Measurements from ENCODE around the gene TBCCD1. TPM values are rescaled to one million over a fixed set of nuclear protein-coding genes. Genes with fewer than 3 reads are reported as not detected.
"Not testable (repeated sequence)": the region's sequence is repeated elsewhere in the genome, so short reads cannot be mapped to it uniquely, and the experiment has no call there.

Gene TBCCD1
- total RNA-seq, 2 donors from 2014 or later: 10.4 to 14.3 TPM

DNA sequence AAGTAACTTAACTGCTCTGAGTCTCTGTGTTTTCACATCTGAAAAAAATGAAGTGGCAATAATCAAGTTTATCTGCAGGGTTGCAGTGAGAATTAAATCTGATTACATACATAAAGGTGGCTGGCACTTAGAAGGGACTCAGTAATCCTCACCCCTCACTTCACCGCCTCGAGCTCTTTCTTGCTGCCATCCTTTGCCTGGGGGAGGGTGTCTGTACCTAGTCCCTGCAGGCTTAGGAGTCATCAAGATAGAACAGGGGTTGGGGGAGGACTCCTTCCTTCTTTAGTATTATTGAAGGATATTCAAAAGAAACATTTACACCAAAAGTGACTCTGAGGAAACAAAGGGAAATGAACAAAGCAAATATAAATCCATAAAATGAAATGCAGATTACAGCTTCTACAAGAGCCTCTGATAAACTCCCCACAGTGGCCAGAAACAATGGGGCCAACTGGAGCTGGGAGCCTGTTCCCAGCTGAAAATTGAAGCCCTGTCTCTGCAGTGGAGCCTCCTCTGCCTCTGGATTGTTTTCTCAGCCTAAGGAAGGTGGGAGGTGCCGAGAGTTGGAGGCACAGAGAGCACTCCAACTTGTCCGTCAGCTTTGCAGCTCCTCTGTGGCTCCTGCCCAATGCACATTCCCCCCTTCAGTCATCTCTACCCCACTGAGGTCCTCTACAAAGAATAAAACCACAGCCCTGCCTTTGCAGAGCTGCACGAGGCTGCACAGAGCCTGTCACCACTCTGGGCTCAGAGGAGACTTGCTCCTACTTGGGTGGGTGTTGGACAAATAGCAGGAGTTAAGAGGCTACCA, 64.8 kb downstream of the TBCCD1 start:
- Histone ChIP-seq H3K9ac (ENCODE audit: low read depth in 2 of 2, low read length in 2 of 2) (no peak overlapping the region), H3K4me3 (no peak overlapping the region), H3K4me1 (no peaks in the 10 kb centered on the region), H3K9me3 (no peaks in the 10 kb centered on the region), H3K27me3 (no peaks in the 10 kb centered on the region), H3K27ac (no peak overlapping the region), H3K36me3 (no peaks in the 10 kb centered on the region)
- no peak for DNase-seq
- intact Hi-C loops (cut with DNase I): no loop called here
- TF ChIP-seq, protein P1, sequence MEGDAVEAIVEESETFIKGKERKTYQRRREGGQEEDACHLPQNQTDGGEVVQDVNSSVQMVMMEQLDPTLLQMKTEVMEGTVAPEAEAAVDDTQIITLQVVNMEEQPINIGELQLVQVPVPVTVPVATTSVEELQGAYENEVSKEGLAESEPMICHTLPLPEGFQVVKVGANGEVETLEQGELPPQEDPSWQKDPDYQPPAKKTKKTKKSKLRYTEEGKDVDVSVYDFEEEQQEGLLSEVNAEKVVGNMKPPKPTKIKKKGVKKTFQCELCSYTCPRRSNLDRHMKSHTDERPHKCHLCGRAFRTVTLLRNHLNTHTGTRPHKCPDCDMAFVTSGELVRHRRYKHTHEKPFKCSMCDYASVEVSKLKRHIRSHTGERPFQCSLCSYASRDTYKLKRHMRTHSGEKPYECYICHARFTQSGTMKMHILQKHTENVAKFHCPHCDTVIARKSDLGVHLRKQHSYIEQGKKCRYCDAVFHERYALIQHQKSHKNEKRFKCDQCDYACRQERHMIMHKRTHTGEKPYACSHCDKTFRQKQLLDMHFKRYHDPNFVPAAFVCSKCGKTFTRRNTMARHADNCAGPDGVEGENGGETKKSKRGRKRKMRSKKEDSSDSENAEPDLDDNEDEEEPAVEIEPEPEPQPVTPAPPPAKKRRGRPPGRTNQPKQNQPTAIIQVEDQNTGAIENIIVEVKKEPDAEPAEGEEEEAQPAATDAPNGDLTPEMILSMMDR (IDR thresholded peaks at IDR 0.05): no peak

DNA sequence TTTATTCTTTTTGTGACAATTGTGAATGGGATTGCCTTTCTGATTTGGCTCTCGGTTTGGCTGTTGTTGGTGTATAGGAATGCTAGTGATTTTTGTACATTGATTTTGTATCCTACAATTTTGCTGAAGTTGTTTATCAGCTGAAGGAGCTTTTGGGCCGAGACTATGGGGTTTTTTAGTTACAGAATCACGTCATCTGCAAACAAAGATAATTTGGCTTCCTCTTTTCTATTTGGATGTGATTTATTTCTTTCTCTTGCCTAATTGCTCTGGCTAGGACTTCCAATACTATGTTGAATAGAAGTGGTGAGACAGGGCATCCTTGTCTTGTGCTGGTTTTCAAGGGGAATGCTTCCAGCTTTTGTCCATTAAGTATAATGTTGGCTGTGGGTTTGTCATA, 67.2 kb downstream of the TBCCD1 start:
- H3K9me3 ChIP-seq; H3K36me3 ChIP-seq; H3K4me1 ChIP-seq; H3K9ac ChIP-seq (ENCODE audit: low read depth in 2 of 2, low read length in 2 of 2); H3K27ac ChIP-seq; H3K27me3 ChIP-seq; DNase-seq; intact Hi-C loops (cut with DNase I); H3K4me3 ChIP-seq: not testable (repeated sequence)

DNA sequence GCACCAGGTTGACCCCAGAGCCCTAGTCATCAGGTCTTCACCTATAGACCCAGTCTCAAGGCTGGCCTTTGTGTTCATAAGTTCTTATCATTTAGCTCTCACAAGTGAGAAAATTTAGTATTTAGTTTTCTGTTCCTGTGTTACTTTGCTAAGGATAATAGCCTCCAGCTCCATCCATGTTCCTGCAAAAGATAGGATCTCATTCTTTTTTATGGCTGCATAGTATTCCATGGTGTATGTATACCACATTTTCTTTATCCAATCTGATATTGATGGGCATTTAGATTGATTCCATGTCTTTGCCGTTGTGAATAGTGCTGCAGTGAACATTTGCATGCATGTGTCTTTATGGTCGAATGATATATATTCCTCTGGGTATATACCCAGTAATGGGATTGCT, 69.1 kb downstream of the TBCCD1 start:
- H3K9me3 ChIP-seq; DNase-seq; H3K4me3 ChIP-seq; H3K9ac ChIP-seq (ENCODE audit: low read depth in 2 of 2, low read length in 2 of 2); intact Hi-C loops (cut with DNase I); H3K36me3 ChIP-seq; H3K27ac ChIP-seq; H3K27me3 ChIP-seq; H3K4me1 ChIP-seq: not testable (repeated sequence)

DNA sequence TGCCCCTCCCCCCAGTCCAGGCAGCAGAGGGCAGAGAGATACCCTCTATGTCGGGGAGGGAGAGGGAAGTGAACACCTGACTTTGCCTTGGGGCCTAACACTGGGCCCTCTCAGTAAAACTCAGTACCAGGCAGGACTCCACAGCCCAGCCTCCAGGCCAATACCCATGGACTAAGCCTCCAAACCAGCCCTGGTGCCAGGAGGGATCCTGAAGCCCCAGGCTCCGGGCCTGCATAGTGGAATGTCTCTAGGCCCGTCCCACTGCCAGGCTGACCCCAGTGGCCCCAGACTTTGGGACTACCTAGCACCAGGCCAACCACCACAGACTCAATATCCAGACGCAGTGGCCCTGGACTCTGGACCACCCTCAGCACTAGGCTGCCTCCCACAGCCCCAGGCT, 69.5 kb downstream of the TBCCD1 start:
- no peaks in the 10 kb centered on the region for H3K9me3 ChIP-seq
- H3K36me3 ChIP-seq: no peaks in the 10 kb centered on the region
- H3K4me1 ChIP-seq: no peaks in the 10 kb centered on the region
- H3K27ac ChIP-seq: no peak overlapping the region
- H3K27me3 ChIP-seq: no peaks in the 10 kb centered on the region
- no peak overlapping the region for H3K9ac ChIP-seq (ENCODE audit: low read depth in 2 of 2, low read length in 2 of 2)
- intact Hi-C loops (cut with DNase I): no loop called here
- TF ChIP-seq, protein P1 (IDR thresholded peaks at IDR 0.05): no peak
- no peak overlapping the region for H3K4me3 ChIP-seq
- DNase-seq: no peak

DNA sequence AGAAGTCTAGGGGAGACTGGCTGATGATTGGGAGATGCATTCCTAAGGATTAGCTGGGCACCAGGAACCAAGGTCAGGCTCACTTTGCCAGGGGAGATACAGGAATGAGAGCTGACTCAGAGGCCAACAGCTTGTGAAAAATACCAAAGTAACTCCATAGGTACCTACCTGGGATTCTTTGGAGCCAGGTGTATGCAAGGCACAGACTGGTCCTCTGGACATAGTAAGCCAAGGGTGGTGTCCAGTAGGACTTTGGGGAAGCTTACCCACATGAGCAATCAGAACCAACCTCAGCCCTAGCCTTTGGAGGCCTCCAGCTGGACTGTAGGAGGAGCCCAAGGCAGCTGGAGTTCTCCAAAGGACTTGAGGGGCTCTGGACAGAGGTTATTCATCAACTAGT, 70.5 kb downstream of the TBCCD1 start:
- no peak overlapping the region for H3K4me3 ChIP-seq
- no peaks in the 10 kb centered on the region for H3K27me3 ChIP-seq
- no peak for DNase-seq
- TF ChIP-seq, protein P1 (IDR thresholded peaks at IDR 0.05): no peak
- H3K9me3 ChIP-seq: no peaks in the 10 kb centered on the region
- H3K27ac ChIP-seq: no peak overlapping the region
- H3K4me1 ChIP-seq: no peaks in the 10 kb centered on the region
- intact Hi-C loops (cut with DNase I): no loop called here
- no peak overlapping the region for H3K9ac ChIP-seq (ENCODE audit: low read depth in 2 of 2, low read length in 2 of 2)
- no peaks in the 10 kb centered on the region for H3K36me3 ChIP-seq

Other genes starting within 250 kb of the TBCCD1 start
- under 1 TPM; 0.17 to 0.64 TPM for gene DGKG, start 205.1 kb downstream of the TBCCD1 start, total RNA-seq
- gene CRYGS, start 23.0 kb downstream of the TBCCD1 start, total RNA-seq: 1 to 10 TPM; 2.3 to 2.6 TPM
- gene DNAJB11, start 3.4 kb upstream of the TBCCD1 start, total RNA-seq: 10 to 100 TPM; 54.7 to 72.5 TPM
- gene AHSG, start 45.7 kb upstream of the TBCCD1 start, total RNA-seq: 1 to 10 TPM in 1 of 2 donors, not detected in 1; 1.9 TPM
- under 1 TPM; 0.22 to 0.27 TPM for gene FETUB, start 73.1 kb upstream of the TBCCD1 start, total RNA-seq
- gene HRG, start 98.7 kb upstream of the TBCCD1 start, total RNA-seq: under 1 TPM in 1 of 2 donors, not detected in 1; 0.25 TPM
- 1 to 10 TPM; 1.0 to 1.2 TPM for gene KNG1, start 150.0 kb upstream of the TBCCD1 start, total RNA-seq
- gene EIF4A2, start 216.2 kb upstream of the TBCCD1 start, total RNA-seq: 100 to 1,000 TPM; 337 to 366 TPM
- 10 to 100 TPM; 13.4 to 40.4 TPM for gene RFC4, start 239.1 kb upstream of the TBCCD1 start, total RNA-seq

Measured in colonic mucosa (tissue), 4 donors.